Spinal cord (tissue), 10 donors: Measurements from ENCODE around the gene DLK1. TPM values are rescaled to one million over a fixed set of nuclear protein-coding genes. Genes with fewer than 3 reads are reported as not detected.

Source experiments
- DNase-seq, 6 donors: peaks; one replicate each; pipeline versions ENCODE4 v3.0.0 to v3.0.0-alpha.2; 2013 to 2015; ENCODE audit warnings: low spot score in 6 of 6, low read depth in 4 of 6
- H3K27ac ChIP-seq: one replicate; pipeline ENCODE4 v1.5.1; 2013; ENCODE audit warnings: low read depth, low read length, control low read depth
- H3K27me3 ChIP-seq: one replicate; pipeline ENCODE4 v1.6.1; 2013; ENCODE audit warnings: low read length; ENCODE audit not compliant: control insufficient read depth, insufficient read depth
- H3K36me3 ChIP-seq: one replicate; pipeline ENCODE4 v1.6.1; 2013; ENCODE audit warnings: low read length; ENCODE audit not compliant: control insufficient read depth, insufficient read depth
- H3K4me1 ChIP-seq: one replicate; pipeline ENCODE4 v1.6.1; 2013; ENCODE audit warnings: low read length; ENCODE audit not compliant: control insufficient read depth, insufficient read depth
- H3K4me3 ChIP-seq: one replicate; pipeline ENCODE4 v1.5.1; 2013; ENCODE audit warnings: low read depth, low read length, control low read depth
- H3K9me3 ChIP-seq: one replicate; pipeline ENCODE4 v1.6.1; 2013; ENCODE audit warnings: low read length; ENCODE audit not compliant: control insufficient read depth, insufficient read depth
- WGBS: methylation state at CpG from one replicate; pipeline ENCODE4 v1.1.5; 2013; ENCODE audit warnings: missing lambda C conversion rate; ENCODE audit not compliant: insufficient coverage; 5-methylcytosine and 5-hydroxymethylcytosine counted together
- polyA plus RNA-seq, 2 donors: library from polyadenylated mRNA; unstranded; fragments of 120-200 nt; gene quantifications; one replicate each; pipeline ENCODE4 v1.2.1, GENCODE V29; 2013; ENCODE audit not compliant: insufficient read length in 2 of 2
- total RNA-seq, 2 donors: library from RNA; depleted of rRNA in 1 of 2; stranded (reverse); fragments of 120-200 nt in 1 of 2; fragments of >200 nt in 1 of 2; gene quantifications; one replicate each; pipeline versions ENCODE4 v1.2.3 to v1.2.4, GENCODE V29; 2013 to 2014
- donor health status: healthy.

Gene DLK1
- total and polyA plus RNA-seq, 4 donors: 4.9 to 15.7 (median 6.9) TPM

DNA sequence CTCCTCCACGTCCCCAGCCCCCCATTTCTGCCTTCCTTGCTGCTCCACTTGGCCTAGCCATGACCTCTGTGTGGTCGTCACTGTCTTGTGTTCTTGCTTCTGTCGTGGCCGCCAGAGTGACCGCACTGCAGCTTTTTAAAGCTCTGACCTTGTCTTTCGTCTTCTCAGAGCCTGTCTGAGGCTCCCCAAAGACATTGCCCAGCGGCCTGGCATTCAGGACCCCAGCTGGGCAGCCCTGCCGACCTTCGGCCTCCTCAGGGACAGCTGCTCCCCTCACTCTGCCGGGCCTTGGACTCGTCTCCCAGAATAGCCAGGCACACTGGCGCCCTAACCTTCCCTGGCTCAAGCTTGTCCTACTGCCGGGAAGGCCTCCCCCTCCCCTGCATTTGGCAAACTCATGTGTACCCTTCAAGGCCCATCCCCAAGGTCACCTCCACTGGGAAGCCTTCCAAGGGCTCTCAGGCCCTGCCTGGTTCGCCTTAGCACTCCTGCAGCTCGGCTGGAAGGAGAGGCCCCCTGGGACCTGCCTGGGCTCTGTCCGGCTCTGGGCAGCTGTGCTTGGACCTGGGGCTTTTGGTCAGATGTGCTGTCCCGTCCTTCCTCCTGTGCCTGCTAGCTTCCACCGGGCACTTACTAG lies 15.7 kb upstream of the DLK1 start:
- no peak for DNase-seq
- 72% methylated on average over 18 of the region's 18 CpGs for WGBS
- peaks cover 33% of the 10 kb centered on the region for H3K4me1 ChIP-seq
- H3K36me3 ChIP-seq: no peaks in the 10 kb centered on the region
- H3K27ac ChIP-seq: no peak overlapping the region
- H3K9me3 ChIP-seq: no peaks in the 10 kb centered on the region
- peaks cover 16% of the 10 kb centered on the region for H3K27me3 ChIP-seq
- H3K4me3 ChIP-seq: no peak overlapping the region

DNA sequence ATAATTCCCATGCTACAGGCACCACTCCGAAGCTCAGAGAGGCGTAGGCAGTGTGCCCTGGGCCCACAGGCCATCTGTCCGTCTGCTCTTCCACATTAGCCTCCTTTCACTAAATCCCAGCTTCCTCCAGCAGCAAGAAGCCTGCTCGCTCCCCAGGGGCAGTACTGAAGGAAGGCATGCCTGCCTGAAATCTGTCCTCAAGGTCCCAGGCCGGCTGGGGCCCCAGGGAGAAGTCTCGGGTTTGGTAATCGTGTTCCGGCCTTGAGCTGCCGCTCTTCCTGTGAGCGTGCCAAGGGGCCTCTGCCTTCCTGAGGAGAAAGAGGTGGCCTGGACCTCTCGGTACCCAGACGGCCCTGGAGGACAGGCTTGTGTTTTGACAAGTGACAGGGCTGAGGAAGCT lies 15.2 kb upstream of the DLK1 start:
- DNase-seq: no peak
- Histone ChIP-seq H3K36me3 (no peaks in the 10 kb centered on the region), H3K9me3 (no peaks in the 10 kb centered on the region), H3K4me1 (peaks cover 33% of the 10 kb centered on the region), H3K27ac (no peak overlapping the region), H3K4me3 (no peak overlapping the region), H3K27me3 (peaks cover 16% of the 10 kb centered on the region)
- WGBS: 75% methylated on average over 12 of the region's 12 CpGs

DNA sequence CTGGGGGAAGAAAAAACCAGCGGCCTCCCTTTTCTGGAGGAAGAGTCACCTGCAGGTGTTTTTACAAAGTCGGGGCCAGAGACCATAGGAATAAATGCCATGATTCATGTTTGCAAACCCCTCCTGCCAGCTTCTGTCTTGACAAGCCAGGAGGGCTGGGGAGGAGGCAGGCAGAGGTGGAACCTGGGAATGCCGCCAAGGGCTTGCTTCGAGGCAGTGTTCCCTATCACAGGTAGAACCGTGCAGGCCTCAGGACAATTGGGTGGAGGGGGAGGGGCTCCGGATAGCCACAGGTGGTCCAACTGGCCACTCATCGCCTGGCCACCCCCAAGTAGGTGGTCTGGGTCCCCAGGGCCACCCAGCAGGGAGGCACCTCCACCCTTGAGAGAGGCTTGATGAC lies 14.2 kb upstream of the DLK1 start:
- no peaks in the 10 kb centered on the region for H3K9me3 ChIP-seq
- H3K4me3 ChIP-seq: no peak overlapping the region
- DNase-seq: no peak
- H3K4me1 ChIP-seq: peaks cover 36% of the 10 kb centered on the region
- H3K36me3 ChIP-seq: no peaks in the 10 kb centered on the region
- H3K27ac ChIP-seq: no peak overlapping the region
- 79% methylated on average over 6 of the region's 7 CpGs for WGBS
- peaks cover 16% of the 10 kb centered on the region for H3K27me3 ChIP-seq

DNA sequence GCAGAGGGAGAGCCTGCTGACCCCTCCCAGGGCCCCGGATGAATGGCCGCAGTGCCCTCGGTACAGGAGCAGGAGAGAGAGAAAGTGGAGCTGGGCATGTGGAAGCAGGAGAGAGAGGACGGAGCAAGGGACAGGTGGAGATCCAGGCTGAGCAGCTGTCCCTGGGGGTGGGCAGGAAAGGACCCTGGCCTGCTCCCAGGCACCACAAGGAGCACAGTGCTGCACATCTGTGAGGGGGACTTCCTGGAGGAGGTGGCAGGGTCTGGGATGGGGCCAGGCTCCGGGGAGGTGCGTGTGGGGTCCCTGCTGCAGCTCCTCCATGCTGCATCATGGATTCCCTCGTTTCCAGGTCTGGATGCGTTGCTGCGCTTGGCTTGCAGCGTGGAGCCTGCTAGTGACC lies 13.0 kb upstream of the DLK1 start:
- H3K27me3 ChIP-seq: peaks cover 10% of the 10 kb centered on the region
- WGBS: 62% methylated on average over 7 of the region's 10 CpGs
- H3K36me3 ChIP-seq: no peaks in the 10 kb centered on the region
- H3K27ac ChIP-seq: no peak overlapping the region
- H3K4me3 ChIP-seq: no peak overlapping the region
- H3K4me1 ChIP-seq: peaks cover 31% of the 10 kb centered on the region
- no peaks in the 10 kb centered on the region for H3K9me3 ChIP-seq
- DNase-seq: no peak

DNA sequence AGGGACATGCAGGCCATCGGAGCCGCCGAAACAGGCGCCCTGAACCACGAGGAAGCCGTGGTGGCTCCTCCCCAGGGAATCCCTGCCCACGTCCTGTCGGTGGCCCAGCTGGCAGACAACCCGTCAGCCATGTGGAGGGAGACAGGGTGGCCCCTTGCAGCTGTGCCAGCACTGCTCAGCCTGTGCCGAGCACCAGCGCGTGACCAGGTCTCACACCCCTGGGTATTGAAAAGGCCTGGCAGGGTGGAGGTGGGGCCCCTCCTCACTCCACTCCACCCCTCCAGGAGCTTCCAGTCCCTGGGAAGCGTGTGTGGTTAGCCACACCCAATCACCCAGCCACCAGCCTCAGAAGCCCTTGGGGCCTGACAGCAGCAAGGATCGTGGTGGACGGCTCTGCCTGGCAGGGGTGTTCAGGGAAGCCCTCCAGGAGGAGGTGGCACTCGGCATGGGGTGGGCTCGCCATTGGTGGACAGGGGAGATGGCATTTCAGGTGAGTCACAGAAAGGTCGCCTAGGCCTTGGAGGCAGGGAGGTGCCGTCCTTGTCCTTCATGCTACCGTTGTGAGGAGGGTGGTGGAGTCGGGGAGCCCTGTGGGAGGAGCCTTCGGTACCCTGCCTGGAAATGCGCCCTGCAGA lies 12.3 kb upstream of the DLK1 start:
- no peaks in the 10 kb centered on the region for H3K36me3 ChIP-seq
- peaks cover 3% of the 10 kb centered on the region for H3K27me3 ChIP-seq
- peaks cover 25% of the 10 kb centered on the region for H3K4me1 ChIP-seq
- 77% methylated on average over 19 of the region's 23 CpGs for WGBS
- no peak overlapping the region for H3K4me3 ChIP-seq
- no peaks in the 10 kb centered on the region for H3K9me3 ChIP-seq
- no peak overlapping the region for H3K27ac ChIP-seq
- DNase-seq: no peak

DNA sequence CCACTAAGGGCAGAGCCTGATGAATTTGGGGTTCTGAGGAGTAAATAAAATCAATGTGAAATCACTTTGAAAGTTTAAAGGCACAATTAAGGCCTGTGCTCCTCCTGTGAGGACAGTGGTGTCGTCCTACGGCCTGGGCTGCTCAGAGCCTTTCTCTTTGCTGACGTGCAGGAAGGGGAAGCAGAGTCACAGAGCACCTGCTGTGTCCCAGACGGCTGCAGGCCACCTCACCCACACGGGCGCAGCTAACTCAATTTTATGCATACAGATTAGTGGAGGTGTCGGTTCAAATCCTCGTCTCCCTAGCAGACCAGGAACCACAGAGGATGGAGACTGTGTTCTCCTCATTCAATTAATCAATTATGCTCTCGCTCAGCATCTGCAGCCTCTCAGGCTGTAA lies 11.4 kb upstream of the DLK1 start:
- no peak overlapping the region for H3K27ac ChIP-seq
- H3K27me3 ChIP-seq: peaks cover 2% of the 10 kb centered on the region
- no peak for DNase-seq
- no peaks in the 10 kb centered on the region for H3K36me3 ChIP-seq
- no peak overlapping the region for H3K4me3 ChIP-seq
- 90% methylated on average over 6 of the region's 9 CpGs for WGBS
- peaks cover 23% of the 10 kb centered on the region for H3K4me1 ChIP-seq
- H3K9me3 ChIP-seq: no peaks in the 10 kb centered on the region

DNA sequence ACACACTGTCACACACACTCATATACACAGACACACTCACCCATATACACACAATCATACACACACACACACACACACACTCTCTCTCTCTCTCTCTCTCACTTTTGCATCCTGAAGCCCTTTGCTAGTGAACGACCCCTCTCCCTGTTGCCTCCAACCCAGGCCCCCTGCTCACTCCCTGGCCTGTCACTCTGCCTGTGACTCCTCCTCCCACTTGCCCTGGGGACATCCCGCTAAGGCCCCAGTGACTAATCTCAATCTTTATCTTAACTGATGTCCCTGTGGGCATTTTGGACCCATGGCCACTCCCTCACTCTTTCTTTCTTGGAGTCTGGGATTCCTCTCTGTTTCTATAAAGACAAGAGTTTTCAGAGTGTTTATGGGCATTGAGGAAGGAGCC lies 10.9 kb upstream of the DLK1 start:
- Histone ChIP-seq H3K36me3 (no peaks in the 10 kb centered on the region), H3K4me3 (no peak overlapping the region), H3K27ac (no peak overlapping the region), H3K9me3 (no peaks in the 10 kb centered on the region), H3K4me1 (peaks cover 23% of the 10 kb centered on the region), H3K27me3 (peaks cover 1% of the 10 kb centered on the region)
- 44% methylated on average over 1 of the region's 2 CpGs for WGBS
- no peak for DNase-seq

DNA sequence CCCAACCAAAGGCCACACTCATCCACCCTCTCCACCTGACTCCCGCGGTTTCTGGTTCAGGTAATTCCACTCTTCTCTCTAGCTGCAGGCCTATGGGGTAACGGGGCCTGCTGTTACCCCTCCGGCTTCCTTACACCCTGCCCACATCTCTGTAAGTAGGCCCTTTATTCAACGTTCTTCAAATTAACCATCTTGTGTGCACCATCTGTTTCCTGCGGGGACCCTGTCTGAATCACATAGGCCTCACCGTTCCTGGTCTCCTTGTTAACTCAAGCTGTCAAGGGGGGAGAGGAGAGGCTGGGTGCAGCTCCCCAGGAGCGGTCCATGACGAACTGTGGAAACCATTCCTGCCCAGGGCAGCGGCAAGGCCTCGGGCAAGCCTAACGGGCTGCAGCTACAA lies 9.3 kb upstream of the DLK1 start:
- no peaks in the 10 kb centered on the region for H3K36me3 ChIP-seq
- no peak for DNase-seq
- H3K9me3 ChIP-seq: no peaks in the 10 kb centered on the region
- peaks cover 5% of the 10 kb centered on the region for H3K27me3 ChIP-seq
- H3K4me3 ChIP-seq: no peak overlapping the region
- 77% methylated on average over 11 of the region's 12 CpGs for WGBS
- no peak overlapping the region for H3K27ac ChIP-seq
- peaks cover 18% of the 10 kb centered on the region for H3K4me1 ChIP-seq

DNA sequence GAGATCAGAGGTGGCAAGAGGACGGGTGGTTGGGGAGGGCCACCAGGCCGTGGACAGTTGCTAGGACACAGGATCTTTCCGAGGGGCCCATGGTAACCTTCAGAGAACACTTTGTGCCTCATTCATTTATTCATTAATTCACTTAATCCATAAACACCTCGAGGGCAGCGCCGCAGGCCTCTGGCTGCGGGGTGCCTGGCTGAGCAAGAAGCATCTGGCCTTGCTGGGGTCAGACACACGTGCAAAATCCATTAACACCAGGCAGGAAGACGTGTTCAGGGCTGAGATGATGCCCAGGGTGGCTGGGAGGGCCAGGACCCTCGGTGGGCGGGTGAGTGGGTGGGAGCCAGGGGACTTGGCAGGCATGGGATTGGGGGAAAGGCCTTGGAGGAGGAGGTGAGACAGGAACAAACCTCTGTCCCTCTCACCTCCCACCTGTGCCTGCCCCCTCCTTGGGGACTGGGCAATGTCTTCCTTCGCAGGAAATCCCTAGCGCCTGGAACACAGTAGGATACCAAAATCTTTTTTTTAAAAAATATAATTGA lies 6.6 kb upstream of the DLK1 start:
- no peaks in the 10 kb centered on the region for H3K9me3 ChIP-seq
- peaks cover 23% of the 10 kb centered on the region for H3K4me1 ChIP-seq
- DNase-seq: no peak
- H3K27me3 ChIP-seq: peaks cover 28% of the 10 kb centered on the region
- WGBS: 63% methylated on average over 7 of the region's 13 CpGs
- H3K36me3 ChIP-seq: no peaks in the 10 kb centered on the region
- H3K27ac ChIP-seq: no peak overlapping the region
- no peak overlapping the region for H3K4me3 ChIP-seq

DNA sequence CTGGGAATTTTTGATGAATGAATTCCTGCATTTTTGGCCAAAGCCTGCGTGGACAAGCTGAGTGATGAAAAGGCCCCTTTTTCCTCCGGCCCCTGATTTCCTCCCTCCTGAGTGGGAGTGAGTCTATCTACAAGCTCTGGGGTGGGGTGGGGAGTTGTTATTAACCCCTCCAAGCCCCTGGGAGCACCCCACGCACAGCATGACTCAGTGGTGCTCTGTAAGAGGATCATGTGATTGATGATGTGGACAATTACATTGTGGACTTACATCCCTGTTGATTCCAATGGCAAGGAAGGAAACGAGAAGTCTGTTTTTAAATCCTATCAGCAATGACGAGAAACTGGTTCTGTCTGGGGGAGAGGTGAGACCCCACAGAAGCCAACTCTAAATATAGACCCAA lies 5.1 kb upstream of the DLK1 start:
- peaks cover 27% of the 10 kb centered on the region for H3K4me1 ChIP-seq
- no peaks in the 10 kb centered on the region for H3K36me3 ChIP-seq
- no peak for DNase-seq
- peaks cover 43% of the 10 kb centered on the region for H3K27me3 ChIP-seq
- no peak overlapping the region for H3K27ac ChIP-seq
- H3K9me3 ChIP-seq: no peaks in the 10 kb centered on the region
- no CpG with 5 or more reads among the region's 5 CpGs for whole genome bisulfite sequencing
- no peak overlapping the region for H3K4me3 ChIP-seq
